Measurements from ENCODE around the gene CLK3. TPM values are rescaled to one million over a fixed set of nuclear protein-coding genes. Genes with fewer than 3 reads are reported as not detected.

The CLK3 gene
- total and polyA plus RNA-seq, 2 donors (not counting 1 experiment from before 2014, with no cell fraction given): 39.9 to 43.1 TPM

DNA sequence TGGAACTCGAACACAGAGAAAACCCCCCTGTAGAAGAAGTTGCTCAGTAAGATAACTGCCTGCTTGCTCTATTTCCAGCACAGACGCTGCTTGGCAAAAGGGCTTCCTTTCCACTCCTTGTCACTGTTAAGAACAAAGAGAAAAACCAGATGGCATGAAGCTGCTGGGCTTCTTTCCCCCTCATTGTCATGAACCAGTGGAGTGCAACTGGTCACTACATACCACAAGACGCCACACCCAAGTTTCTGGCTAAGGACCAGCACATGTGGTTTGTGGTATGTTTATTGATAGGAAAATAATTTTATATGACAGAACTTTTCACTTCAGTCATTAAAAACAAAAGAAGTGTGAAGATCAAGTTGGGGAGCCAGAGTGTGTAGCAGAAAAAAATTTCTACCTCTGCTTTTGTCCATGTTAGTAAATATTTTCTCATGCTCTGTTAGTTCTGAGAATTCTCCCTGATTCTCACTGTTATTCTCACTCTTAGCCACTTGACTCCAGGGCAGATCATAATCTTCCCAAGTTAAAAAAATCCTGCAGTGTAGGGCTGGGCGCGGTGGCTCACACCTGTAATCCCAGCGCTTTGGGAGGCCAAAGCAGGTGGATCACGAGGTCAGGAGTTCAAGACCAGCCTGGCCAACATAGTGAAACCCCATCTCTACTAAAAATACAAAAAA is 37.9 kb downstream of the CLK3 start:
- peak; percentile 87 to 88 for DNase-seq (ENCODE audit: low read depth in 2 of 2)
- H3K36me3 ChIP-seq (ENCODE audit: control insufficient read depth, insufficient read depth, low read length): no peaks in the 10 kb centered on the region
- TF ChIP-seq, protein P1, sequence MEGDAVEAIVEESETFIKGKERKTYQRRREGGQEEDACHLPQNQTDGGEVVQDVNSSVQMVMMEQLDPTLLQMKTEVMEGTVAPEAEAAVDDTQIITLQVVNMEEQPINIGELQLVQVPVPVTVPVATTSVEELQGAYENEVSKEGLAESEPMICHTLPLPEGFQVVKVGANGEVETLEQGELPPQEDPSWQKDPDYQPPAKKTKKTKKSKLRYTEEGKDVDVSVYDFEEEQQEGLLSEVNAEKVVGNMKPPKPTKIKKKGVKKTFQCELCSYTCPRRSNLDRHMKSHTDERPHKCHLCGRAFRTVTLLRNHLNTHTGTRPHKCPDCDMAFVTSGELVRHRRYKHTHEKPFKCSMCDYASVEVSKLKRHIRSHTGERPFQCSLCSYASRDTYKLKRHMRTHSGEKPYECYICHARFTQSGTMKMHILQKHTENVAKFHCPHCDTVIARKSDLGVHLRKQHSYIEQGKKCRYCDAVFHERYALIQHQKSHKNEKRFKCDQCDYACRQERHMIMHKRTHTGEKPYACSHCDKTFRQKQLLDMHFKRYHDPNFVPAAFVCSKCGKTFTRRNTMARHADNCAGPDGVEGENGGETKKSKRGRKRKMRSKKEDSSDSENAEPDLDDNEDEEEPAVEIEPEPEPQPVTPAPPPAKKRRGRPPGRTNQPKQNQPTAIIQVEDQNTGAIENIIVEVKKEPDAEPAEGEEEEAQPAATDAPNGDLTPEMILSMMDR (conservative IDR thresholded peaks at IDR 0.05 in 1 of 2, IDR thresholded peaks at IDR 0.05 in 1 of 2; ENCODE audit: low read depth in 1 of 2, low read length in 2 of 2): no peak
- TF ChIP-seq EZH2 (IDR thresholded peaks at IDR 0.05; ENCODE audit: low read length, missing control alignments): no peak
- H3K27ac ChIP-seq (ENCODE audit: insufficient read depth, low read length): no peak overlapping the region
- H3K9me3 ChIP-seq (ENCODE audit: control insufficient read depth, insufficient read depth, low read depth, low read length): no peaks in the 10 kb centered on the region
- H4K20me1 ChIP-seq (ENCODE audit: control insufficient read depth, extremely low read depth, insufficient read depth, low read length): no peaks in the 10 kb centered on the region
- H3K79me2 ChIP-seq (ENCODE audit: control insufficient read depth, insufficient read depth, low read length): no peaks in the 10 kb centered on the region
- no peaks in the 10 kb centered on the region for H3K27me3 ChIP-seq (ENCODE audit: control insufficient read depth, insufficient read depth, low read length)
- H2AFZ ChIP-seq (ENCODE audit: low read length): no peak overlapping the region
- H3K9ac ChIP-seq (ENCODE audit: insufficient read depth, low read length): no peak overlapping the region
- H3K4me3 ChIP-seq (replicated peaks in 1 of 4; ENCODE audit: control extremely low read depth in 1 of 4, insufficient read depth in 1 of 4, low read depth in 3 of 4, low read length in 4 of 4): no peak overlapping the region
- H3K4me1 ChIP-seq (ENCODE audit: control insufficient read depth, extremely low read depth, insufficient read depth, low read length): peaks cover 3% of the 10 kb centered on the region
- peak overlapping the region; percentile 52 for H3K4me2 ChIP-seq (ENCODE audit: extremely low read depth, insufficient read depth, low read length)

GRCh38 chr15:74655424-74655823 is 39.8 kb downstream of the CLK3 start:
- Histone ChIP-seq H3K36me3 (ENCODE audit: control insufficient read depth, insufficient read depth, low read length) (no peaks in the 10 kb centered on the region), H3K4me3 (replicated peaks in 1 of 4; ENCODE audit: control extremely low read depth in 1 of 4, insufficient read depth in 1 of 4, low read depth in 3 of 4, low read length in 4 of 4) (no peak overlapping the region), H3K79me2 (ENCODE audit: control insufficient read depth, insufficient read depth, low read length) (no peaks in the 10 kb centered on the region), H3K9ac (ENCODE audit: insufficient read depth, low read length) (no peak overlapping the region), H3K27me3 (ENCODE audit: control insufficient read depth, insufficient read depth, low read length) (no peaks in the 10 kb centered on the region), H3K4me1 (ENCODE audit: control insufficient read depth, extremely low read depth, insufficient read depth, low read length) (peaks cover 3% of the 10 kb centered on the region), H4K20me1 (ENCODE audit: control insufficient read depth, extremely low read depth, insufficient read depth, low read length) (peaks cover 2% of the 10 kb centered on the region), H3K27ac (ENCODE audit: insufficient read depth, low read length) (no peak overlapping the region), H3K4me2 (ENCODE audit: extremely low read depth, insufficient read depth, low read length) (no peak overlapping the region), H2AFZ (ENCODE audit: low read length) (no peak overlapping the region), H3K9me3 (ENCODE audit: control insufficient read depth, insufficient read depth, low read depth, low read length) (no peaks in the 10 kb centered on the region)
- TF ChIP-seq, protein P1 (conservative IDR thresholded peaks at IDR 0.05 in 1 of 2, IDR thresholded peaks at IDR 0.05 in 1 of 2; ENCODE audit: low read depth in 1 of 2, low read length in 2 of 2): no peak
- no peak for TF ChIP-seq EZH2 (IDR thresholded peaks at IDR 0.05; ENCODE audit: low read length, missing control alignments)
- peak in 1 of 2 donors; percentile 62 for DNase-seq (ENCODE audit: low read depth in 2 of 2)

DNA sequence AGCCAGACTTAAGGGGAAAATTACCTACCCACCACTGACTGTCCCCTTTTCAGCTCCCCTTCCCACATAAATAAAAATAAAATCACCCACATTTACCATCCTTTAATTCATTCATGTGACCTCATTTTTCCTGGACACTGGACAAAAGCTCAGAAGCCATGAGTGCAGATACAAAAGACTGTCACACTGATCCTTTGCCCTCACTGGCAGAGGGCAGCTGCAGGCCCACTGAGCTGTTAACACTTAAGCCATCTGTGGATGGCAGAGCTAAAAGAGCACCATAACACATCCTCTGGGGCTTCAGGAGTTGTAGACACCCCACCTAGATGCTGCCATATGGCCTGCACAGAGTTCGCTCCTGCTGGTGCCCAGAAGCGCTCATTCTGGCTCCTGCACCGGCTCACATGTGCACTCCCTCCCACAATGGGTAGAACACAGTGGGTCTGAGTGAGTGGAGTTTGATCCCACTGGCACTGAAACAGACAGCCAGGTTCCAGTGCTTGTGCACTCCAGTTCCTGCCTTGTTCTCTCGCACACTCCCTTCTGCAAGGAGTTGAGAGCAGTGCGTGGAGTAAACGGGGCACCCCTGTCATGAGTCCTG is 41.4 kb downstream of the CLK3 start:
- Histone ChIP-seq H3K27me3 (ENCODE audit: control insufficient read depth, insufficient read depth, low read length) (no peaks in the 10 kb centered on the region), H3K4me3 (replicated peaks in 1 of 4; ENCODE audit: control extremely low read depth in 1 of 4, insufficient read depth in 1 of 4, low read depth in 3 of 4, low read length in 4 of 4) (no peak overlapping the region), H3K27ac (ENCODE audit: insufficient read depth, low read length) (no peak overlapping the region), H2AFZ (ENCODE audit: low read length) (no peak overlapping the region), H3K4me1 (ENCODE audit: control insufficient read depth, extremely low read depth, insufficient read depth, low read length) (peaks cover 3% of the 10 kb centered on the region), H3K4me2 (ENCODE audit: extremely low read depth, insufficient read depth, low read length) (no peak overlapping the region), H3K36me3 (ENCODE audit: control insufficient read depth, insufficient read depth, low read length) (no peaks in the 10 kb centered on the region), H3K9ac (ENCODE audit: insufficient read depth, low read length) (no peak overlapping the region), H3K79me2 (ENCODE audit: control insufficient read depth, insufficient read depth, low read length) (no peaks in the 10 kb centered on the region), H3K9me3 (ENCODE audit: control insufficient read depth, insufficient read depth, low read depth, low read length) (no peaks in the 10 kb centered on the region), H4K20me1 (ENCODE audit: control insufficient read depth, extremely low read depth, insufficient read depth, low read length) (peaks cover 2% of the 10 kb centered on the region)
- no peak for DNase-seq (ENCODE audit: low read depth in 2 of 2)
- TF ChIP-seq, protein P1 (conservative IDR thresholded peaks at IDR 0.05 in 1 of 2, IDR thresholded peaks at IDR 0.05 in 1 of 2; ENCODE audit: low read depth in 1 of 2, low read length in 2 of 2): no peak
- TF ChIP-seq EZH2 (IDR thresholded peaks at IDR 0.05; ENCODE audit: low read length, missing control alignments): no peak
